Epithelial cell of prostate (primary cell): ENCODE measurements around the gene RTN4RL1.
"Not testable (repeated sequence)": the region's sequence is repeated elsewhere in the genome, so short reads cannot be mapped to it uniquely, and the experiment has no call there.

Experiments
- DNase-seq: peaks from one replicate; pipeline ENCODE4 v3.0.0-alpha.2; 2011; ENCODE audit warnings: low read depth, low spot score
- H3K27ac ChIP-seq: fragments of 450-650 bp; 2 replicates; pipeline ENCODE4 v1.5.1; 2017; ENCODE audit warnings: mild to moderate bottlenecking

The RTN4RL1 gene

DNA sequence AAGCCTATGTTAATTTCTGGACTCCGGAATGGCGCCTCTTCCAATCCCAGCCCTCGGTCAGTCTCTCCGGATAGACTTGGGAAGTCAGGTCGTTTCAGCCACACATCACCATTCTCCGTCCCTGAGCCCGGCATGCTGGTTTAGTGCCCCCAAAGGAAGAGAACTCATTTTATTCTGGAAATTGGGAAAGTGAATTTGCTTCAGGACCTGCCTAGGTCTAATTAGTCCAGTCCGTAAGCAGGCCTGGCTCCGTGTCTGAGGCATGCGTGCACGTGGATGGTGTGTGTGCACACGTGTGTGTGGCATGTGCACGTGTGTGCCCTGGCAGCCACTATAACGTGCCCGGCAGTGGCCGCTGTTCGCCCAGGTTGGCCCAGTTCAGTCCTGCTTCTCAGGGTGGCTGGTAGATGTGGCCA is 117.9 kb downstream of the RTN4RL1 start:
- DNase-seq, result no peak
- H3K27ac ChIP-seq, result no peak overlapping the region

DNA sequence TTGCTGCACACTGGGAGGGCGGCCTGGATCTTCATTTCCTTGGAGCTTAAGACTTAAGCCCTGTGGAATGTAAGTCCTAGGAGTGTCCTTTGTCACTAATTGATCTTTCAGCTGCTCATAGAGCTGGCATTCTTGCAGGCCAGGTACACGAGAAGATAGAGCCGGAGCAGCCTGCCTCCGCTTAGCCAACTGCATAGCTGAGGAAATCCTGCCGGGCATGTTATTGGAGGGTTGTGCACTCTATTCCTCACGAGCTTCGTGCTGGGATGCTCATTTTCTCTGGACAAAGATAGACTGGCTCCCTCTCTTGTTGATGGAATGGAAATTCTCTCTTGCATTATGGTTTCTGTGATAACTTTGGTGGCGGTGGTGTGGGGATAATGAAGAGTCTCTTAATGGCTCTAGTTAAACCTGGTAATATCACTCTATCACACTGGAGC is 118.5 kb downstream of the RTN4RL1 start:
- no peak for DNase-seq
- H3K27ac ChIP-seq, result no peak overlapping the region

DNA sequence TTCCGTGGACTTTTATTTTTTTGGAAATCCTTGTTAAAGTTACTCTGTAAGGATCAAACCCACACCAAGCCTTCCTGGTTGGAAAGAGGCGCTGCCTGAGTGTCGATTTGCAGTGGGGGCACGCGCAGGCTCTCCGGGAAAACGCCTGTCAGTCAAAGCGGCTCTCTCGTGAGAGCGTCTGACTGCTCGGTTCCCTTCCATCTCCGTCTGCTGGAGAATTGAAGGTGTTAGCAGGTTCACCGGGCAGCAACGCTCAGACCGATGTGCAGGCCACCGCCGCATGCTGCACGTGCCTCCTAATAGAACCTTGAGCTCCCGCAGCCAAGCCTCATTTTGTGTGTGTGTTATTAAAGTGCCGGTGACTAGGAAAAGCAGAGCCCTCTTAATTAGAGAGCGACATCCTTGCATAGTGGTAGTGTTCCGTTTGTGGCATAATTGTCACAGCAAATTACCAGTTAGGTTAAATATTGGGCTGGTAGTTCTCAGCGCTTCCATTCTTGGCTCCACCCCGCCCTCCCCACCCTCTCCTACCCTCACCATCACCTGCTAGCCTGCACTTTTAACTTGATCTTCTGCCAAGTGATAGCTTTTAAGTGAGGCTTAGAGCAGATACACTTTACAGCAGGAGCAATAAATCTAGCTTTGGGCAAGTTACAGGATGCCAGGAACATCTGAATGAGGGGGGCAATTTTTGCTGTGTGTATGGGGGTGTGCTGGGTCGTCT is 119.8 kb downstream of the RTN4RL1 start:
- no peak for DNase-seq
- no peak overlapping the region for H3K27ac ChIP-seq

DNA sequence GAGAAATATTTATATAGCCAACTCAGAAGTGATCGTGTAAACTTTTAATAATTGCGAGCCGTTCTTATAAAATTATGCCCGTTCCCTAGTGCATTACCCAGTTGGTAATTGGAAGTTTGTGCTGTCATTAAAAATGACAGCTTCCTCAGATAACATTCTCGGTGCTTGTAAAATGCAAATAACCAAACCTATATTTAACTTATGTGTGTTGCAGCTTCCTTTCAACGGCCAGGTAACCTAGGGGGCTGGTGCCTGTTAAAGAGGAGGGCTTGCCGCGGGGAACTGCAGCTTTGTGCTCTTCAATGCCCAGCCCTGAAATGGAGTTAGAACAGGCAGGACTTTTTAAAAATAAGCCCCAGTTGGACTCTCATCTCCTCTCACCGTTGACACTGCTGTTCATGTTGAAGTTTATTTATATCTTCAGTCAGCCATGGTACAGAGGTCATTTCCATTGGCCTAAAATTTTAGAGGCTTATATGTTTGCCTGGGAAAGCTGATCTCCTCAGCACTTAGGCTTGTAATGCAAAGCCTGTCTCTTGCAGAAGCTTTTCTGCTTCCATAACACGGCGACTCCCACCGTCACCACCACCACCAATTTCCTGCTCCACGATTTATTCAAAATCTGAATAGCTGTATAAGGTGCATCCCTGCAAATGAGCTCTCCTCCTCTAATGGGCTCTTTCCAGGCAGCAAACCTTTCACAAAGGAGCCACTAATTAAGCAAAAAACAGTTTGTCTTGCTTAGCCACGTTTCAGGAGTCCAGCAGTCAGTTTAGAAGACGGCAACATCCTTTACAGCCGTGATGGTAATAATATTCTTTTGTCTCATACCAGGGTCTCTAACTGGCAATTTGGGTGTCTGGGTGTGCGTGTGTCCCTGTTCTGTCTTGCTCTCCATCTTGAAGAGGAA is 120.6 kb downstream of the RTN4RL1 start:
- DNase-seq, result no peak
- no peak overlapping the region for H3K27ac ChIP-seq

DNA sequence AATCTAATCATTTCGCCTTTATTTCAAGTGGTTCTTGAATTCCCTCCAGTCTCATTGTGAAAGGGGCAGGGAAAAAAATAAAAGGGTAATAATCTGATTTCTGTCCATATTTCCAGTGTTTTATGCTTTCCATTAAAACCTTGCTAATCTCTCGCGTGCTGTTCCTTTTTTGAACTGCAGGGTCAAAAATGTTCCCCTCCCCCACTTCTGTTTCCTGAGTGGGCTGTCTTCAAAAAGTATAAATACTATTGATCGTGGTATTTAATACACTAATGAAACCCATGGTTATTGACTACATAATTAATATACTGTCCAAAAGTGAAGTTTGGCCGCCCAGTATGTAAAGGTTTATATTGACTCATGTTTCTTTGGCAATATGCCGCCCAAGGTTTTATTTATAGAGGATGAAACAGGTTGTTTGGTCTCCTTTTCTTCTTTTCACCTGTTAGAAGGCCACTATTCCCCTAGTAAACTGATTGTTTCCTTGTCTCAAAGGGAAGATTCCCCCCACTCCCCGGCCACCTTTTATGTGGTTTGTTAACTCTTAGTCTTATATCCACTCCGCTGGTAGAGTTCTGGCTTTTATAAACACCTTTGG is 125.6 kb downstream of the RTN4RL1 start:
- no peak for DNase-seq
- H3K27ac ChIP-seq, result no peak overlapping the region

DNA sequence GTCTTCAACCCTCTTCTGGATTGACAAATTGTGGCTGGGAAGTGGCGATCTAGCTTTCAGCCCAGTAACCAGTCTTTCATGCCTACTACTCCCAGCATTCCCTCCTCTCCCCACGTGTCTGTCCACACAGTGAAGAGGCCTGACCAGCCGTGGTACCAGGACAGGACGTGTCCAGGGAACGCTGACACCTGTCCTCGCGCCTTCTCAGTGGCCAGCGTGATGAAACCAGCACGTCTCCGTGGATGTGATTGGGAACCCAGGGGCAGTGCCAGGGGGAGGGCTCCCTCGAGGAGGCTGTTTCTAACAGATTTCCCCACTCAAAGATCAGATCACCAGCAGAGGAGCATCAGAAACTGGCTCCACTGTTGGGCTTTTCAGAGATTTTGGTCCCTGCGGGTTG is 126.3 kb downstream of the RTN4RL1 start:
- DNase-seq, result no peak
- no peak overlapping the region for H3K27ac ChIP-seq

DNA sequence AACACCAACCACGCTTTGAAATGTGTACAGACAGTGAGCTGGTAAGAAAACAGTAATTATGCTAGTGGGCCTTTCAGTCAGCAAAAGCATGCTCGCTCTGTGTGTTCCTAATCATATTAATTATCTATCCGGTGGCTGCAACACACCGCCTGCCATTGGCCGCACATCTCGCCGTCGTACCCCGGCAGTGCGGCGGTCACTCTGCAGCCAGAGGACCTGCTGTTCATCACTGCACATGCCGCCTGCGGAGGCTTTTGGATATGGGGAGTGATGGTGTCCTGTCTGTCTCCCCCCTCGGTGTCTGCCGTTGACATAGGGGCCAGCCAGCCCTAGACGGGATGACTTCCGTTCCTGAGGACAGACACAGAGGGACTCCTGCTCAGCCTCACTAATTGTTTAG is 126.8 kb downstream of the RTN4RL1 start:
- H3K27ac ChIP-seq, result no peak overlapping the region
- no peak for DNase-seq

DNA sequence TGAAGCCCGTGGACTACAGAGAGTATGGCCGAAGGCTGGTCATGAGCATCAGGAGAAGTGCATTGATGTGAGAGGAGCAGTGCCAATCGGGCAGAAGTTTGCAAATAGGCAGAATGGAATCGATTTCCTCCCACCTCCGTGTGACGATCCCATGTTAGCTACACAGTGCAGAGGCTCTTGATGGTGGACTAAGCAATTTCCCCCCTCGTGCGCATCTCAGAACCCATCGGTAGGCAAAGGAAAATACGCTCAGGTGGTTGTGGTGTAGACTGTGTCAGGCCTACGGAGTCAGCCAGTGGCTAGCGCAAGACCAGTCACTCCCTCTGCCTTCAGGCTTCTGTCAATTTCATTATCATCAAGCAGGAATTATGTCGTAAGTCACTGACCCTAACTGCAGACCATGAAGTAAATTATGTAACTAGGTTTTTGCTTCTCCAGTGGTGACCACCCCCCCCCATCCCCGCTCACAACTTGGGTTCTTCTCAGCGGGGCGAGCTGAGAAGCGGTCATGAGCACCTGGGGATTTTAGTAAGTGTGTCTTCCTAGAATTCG is 128.0 kb downstream of the RTN4RL1 start:
- no peak for DNase-seq
- no peak overlapping the region for H3K27ac ChIP-seq

DNA sequence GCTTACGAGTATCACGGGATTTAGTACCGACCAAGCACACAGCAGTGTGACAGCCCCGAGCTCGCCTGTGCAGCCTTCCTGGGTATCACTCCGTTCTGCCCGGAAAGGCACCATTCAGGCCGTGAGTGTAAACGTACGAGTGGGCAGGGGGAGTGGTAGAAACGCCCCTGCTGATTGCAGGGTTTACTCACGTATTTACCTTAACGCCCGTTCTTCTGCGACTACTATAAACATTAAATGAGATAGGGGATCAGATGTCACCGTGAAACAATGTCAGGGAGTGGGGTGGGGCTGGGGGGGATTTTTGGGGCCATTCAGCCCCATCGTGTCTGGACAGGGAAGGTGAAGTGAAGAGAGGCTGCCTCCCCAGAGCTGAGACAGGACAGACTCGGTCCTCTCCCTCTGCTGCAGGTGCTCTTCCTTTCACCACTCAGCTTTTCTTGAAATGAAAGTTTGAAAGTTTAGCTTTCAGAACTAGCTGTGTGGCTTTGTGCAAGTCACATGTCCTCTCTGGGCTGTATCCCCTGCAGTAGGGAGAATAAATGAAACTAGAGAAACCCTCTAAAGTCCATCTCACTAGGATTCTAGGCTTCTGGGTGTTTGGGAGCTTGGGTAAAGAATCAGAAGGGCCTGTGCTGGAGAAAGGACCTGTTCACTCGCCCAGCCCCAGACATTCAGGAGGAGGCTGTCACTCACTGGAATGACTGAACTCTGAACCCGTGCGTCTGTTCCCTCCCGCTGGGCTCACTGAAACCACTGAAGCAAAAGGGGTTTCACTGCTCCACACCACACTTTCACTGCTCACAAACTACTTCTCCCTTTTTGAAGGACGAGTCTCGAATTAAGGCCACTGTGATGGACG is 128.7 kb downstream of the RTN4RL1 start:
- H3K27ac ChIP-seq, result no peak overlapping the region
- DNase-seq, result no peak

DNA sequence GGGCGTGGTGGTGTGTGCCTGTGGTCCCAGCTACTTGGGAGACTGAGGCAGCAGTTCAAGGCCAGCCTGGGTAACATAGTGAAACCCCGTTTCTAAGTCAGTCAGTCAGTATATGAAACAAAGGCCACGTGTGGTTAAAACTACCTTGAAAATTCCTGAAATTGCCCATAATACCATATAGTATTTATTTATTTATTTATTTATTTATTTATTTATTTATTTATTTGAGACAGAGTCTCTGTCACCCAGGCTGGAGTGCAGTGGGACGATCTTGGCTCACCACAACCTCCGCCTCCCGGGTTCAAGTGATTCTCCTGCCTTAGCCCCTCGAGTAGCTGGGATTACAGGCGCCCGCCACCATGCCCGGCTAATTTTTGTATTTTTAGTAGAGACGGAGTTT is 129.7 kb downstream of the RTN4RL1 start:
- not testable (repeated sequence) for H3K27ac ChIP-seq, DNase-seq

DNA sequence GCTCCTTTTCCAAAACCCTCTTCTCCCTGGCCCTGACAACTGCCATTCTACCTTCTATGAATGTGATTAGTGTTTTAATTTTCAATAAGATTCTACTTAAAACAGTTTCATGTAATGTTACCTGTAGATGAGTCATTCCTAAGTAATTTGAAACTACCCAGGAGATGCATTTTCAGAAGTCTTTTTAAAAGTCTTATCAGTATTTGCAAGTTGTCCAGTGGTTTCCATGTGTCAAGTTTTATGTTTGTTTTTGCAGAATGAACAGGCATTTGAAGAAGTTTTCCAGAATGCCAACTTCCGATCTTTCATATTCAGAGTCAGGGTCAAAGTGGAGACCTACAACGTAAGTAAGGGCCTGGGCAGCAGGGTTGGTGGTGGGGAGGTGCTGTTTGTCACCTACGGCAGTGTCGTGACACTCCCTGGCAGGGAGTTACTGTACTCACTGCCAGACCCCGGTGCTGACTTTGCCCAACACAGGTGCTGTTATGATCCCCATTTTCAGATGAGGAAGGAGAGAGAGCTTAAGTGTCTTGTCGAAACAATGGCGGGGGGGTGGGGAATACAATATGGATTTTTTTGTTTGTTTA is 130.3 kb downstream of the RTN4RL1 start:
- no peak overlapping the region for H3K27ac ChIP-seq

DNA sequence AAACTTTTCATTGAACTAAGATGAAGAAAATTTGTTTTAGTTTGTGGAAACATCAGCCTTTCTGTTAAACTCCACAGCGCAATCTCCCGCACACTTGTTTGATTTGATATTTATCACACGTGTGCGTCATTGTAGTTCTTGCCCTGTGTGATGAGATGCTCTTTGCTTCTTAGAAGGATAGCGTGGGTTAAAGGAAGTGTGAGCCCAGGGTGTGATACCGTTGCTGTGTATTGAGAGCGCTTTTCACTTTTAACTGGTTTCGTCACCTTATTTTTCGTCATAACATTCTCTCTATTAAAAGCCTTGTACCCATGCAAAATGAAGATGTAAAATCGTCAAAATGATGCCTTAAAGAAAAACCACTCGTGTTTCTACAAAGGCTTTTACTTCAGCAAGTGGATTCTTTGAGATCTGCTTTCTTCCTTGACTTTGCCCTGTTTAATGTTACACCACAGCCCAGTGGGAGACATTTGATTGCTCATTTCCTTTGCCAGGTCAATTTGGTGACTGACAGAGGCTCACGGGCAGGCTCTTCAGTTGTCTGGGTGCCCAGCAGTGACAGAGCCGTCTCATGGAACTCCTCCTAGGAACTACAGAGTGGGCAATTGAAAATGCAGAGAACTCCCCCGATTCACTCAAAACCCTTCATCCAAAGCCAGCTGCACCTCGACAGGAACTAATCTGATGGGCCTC is 134.2 kb downstream of the RTN4RL1 start:
- no peak for DNase-seq
- no peak overlapping the region for H3K27ac ChIP-seq

More for the DNA sequence above, 130.3 kb downstream of the RTN4RL1 start:
- no peak for DNase-seq

DNA sequence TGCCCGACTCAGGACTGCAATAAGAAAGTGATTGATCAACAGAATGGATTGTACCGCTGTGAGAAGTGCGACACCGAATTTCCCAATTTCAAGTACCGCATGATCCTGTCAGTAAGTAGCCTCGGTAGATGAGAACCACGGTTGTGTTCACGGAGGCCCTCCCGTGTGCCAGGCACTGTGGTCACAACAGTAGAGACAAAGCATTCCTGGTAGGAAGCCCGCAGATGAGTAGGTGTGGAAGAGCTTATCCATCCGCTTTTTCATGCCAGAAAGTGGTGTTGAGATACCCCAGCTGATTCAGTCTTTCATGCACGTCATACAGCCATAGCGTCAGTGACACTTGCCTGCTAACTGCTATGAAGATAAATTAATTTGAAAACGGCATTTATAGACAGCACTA is 136.4 kb downstream of the RTN4RL1 start:
- DNase-seq, result no peak
- no peak overlapping the region for H3K27ac ChIP-seq
